ENCODE data around the gene SORCS2.

Gene SORCS2

GRCh38 chr4:7420661-7421040 is 228.3 kb downstream of the SORCS2 start:
- TF ChIP-seq CTCF (conservative IDR thresholded peaks at IDR 0.05; ENCODE audit: low read depth) = no peak
- H3K27ac ChIP-seq = no peak overlapping the region
- DNase-seq (ENCODE audit: low spot score) = no peak
- ChIA-PET POLR2A (ENCODE audit: low non-redundant PET) (no interaction called here), CTCF (no interaction called here)

GRCh38 chr4:7421356-7422150 is 229.2 kb downstream of the SORCS2 start:
- no peak for DNase-seq (ENCODE audit: low spot score)
- CTCF ChIA-PET = no interaction called here
- no peak for TF ChIP-seq CTCF (conservative IDR thresholded peaks at IDR 0.05; ENCODE audit: low read depth)
- POLR2A ChIA-PET (ENCODE audit: low non-redundant PET) = no interaction called here
- H3K27ac ChIP-seq = no peak overlapping the region

- TF ChIP-seq CTCF (conservative IDR thresholded peaks at IDR 0.05; ENCODE audit: low read depth) = no peak
- DNase-seq (ENCODE audit: low spot score) = no peak
- ChIA-PET CTCF (no interaction called here), POLR2A (ENCODE audit: low non-redundant PET) (no interaction called here)
- H3K27ac ChIP-seq = no peak overlapping the region
Measured at GRCh38 chr4:7422151-7422897, 230.0 kb downstream of the SORCS2 start.

- no peak overlapping the region for H3K27ac ChIP-seq
- DNase-seq (ENCODE audit: low spot score) = no peak
- no peak for TF ChIP-seq CTCF (conservative IDR thresholded peaks at IDR 0.05; ENCODE audit: low read depth)
- ChIA-PET POLR2A (ENCODE audit: low non-redundant PET) (no interaction called here), CTCF (no interaction called here)
Measured at GRCh38 chr4:7422898-7423180, 230.5 kb downstream of the SORCS2 start.

GRCh38 chr4:7423391-7423790 is 231.1 kb downstream of the SORCS2 start:
- ChIA-PET CTCF (no interaction called here), POLR2A (ENCODE audit: low non-redundant PET) (no interaction called here)
- no peak overlapping the region for H3K27ac ChIP-seq
- TF ChIP-seq CTCF (conservative IDR thresholded peaks at IDR 0.05; ENCODE audit: low read depth) = no peak
- DNase-seq (ENCODE audit: low spot score) = no peak

GRCh38 chr4:7423801-7424552 is 231.6 kb downstream of the SORCS2 start:
- ChIA-PET POLR2A (ENCODE audit: low non-redundant PET) (no interaction called here), CTCF (no interaction called here)
- H3K27ac ChIP-seq = peak overlapping the region; percentile 28
- no peak for DNase-seq (ENCODE audit: low spot score)
- no peak for TF ChIP-seq CTCF (conservative IDR thresholded peaks at IDR 0.05; ENCODE audit: low read depth)

Data from RWPE1 (cell line).